K562 treated with DMSO at 1 percent for 48 hours (cell line): ENCODE measurements around the gene ADAD2. TPM values are rescaled to one million over a fixed set of nuclear protein-coding genes. Genes with fewer than 3 reads are reported as not detected.

Experiments
- total RNA-seq: library from RNA; unstranded; fragments of 300-600 nt; gene quantifications from 2 replicates; pipeline ENCODE4 v1.2.3, GENCODE V29; 2022; ENCODE audit warnings: low replicate concordance; ENCODE audit errors: extremely low read depth

The ADAD2 gene
- total RNA-seq: not detected in 2 replicates

GRCh38 chr16:84190731-84191388 lies at the start of gene ADAD2:
ADAD2 (plus strand) TSS chr16:84191157; CDS start chr16:84191231, 74 bp downstream.

GRCh38 chr16:84144859-84145639 lies 45.9 kb upstream of the ADAD2 start, which contains the start of the genes DNAAF1 and HSDL1:
DNAAF1 (plus strand) TSS chr16:84145308; CDS start chr16:84145441, 133 bp downstream.
HSDL1 (minus strand) TSS chr16:84145177; CDS start chr16:84131321, 13,856 bp downstream.

DNA sequence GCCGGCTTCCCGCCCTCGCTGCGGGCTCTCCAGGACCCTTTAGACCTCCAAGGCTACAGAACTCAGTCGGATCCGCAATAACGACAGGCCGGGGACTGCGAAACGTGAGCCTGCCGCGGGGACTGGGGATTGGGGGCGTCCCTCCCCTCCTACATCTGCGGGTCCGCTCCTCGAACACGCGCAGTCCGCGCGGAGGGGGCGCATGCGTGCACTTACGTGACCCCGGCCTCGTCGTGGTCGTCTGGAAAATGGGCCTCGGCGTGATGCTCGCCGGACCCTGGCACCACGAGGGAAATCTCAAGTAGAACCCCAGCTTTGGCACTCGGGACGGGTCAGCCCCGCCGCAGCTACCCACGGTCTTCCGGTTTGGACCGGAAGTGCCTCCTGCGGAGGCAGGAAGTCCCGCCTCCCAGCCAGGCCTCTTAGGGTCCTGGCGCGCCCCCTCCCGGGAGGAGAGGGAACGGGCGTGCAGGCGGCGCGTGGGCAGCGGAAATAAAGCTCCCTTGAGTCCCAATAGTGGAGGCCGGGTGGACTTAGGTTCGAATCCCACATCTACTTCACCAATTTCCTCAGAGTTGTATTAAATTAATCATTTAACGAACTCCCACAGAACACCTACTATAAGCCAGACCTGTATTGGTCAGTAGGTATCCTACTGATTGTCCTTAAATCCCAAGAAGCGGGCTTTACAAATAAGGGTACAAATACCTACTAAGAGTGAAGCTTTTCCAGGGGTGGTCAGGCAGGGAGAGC lies 4.1 kb upstream of the ADAD2 start, which contains the start of gene TAF1C:
TAF1C (minus strand) TSS at position 373 of the 753 bp plus-strand sequence. CDS start 2,069 bp downstream, outside the sequence.

DNA sequence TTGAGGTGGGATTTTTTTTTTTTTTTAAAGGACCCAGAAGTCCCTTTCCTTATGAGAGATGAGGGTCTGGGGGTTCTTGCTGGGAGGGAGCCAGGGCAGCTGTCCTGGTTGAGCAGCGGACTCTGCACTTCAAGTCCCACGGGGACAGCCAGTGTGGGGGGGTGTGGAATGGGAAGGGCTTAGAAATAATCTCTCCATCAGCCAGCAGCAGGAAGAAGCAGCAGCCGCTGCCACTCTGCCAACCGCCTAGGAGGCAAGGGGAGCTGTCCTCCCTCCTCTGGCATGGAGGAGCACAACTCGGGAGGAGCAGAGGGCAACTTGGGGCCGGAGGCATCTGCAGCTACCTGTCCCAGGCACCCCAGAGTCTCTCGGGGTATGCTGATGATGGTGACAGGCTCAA lies 49.0 kb downstream of the ADAD2 start, which contains the start of gene KCNG4:
KCNG4 (minus strand) TSS at position 104 of the 400 bp plus-strand sequence. CDS start 2,527 bp downstream, outside the sequence.

Other genes with a start within 250 kb of the ADAD2 start
- not detected in 2 replicates for gene OSGIN1, start 237.9 kb upstream of the ADAD2 start, total RNA-seq
- not detected in 2 replicates for gene NECAB2, start 222.9 kb upstream of the ADAD2 start, total RNA-seq
- not detected in 2 replicates for gene SLC38A8, start 148.4 kb upstream of the ADAD2 start, total RNA-seq
- gene MBTPS1, start 74.2 kb upstream of the ADAD2 start, total RNA-seq: not detected in 2 replicates
- gene HSDL1, start 46.0 kb upstream of the ADAD2 start, total RNA-seq: not detected in 2 replicates
- not detected in 2 replicates for gene DNAAF1, start 45.8 kb upstream of the ADAD2 start, total RNA-seq
- gene TAF1C, start 4.1 kb upstream of the ADAD2 start, total RNA-seq: not detected in 2 replicates
- not detected in 2 replicates for gene KCNG4, start 48.9 kb downstream of the ADAD2 start, total RNA-seq
- gene WFDC1, start 103.7 kb downstream of the ADAD2 start, total RNA-seq: not detected in 2 replicates
- gene ATP2C2, start 177.4 kb downstream of the ADAD2 start, total RNA-seq: not detected in 2 replicates